Mucosa of rectum (tissue), 2 donors: Measurements from ENCODE around the gene TNIP1.

ENCODE experiments used
- H3K27ac ChIP-seq, 2 donors: one replicate each; pipeline ENCODE4 v1.7.0; 2013; ENCODE audit warnings: inconsistent platforms in 2 of 2, low read depth in 2 of 2, low read length in 2 of 2
- H3K27me3 ChIP-seq, 2 donors: one replicate each; pipeline ENCODE4 v1.7.0; 2013; ENCODE audit warnings: low read length in 2 of 2; ENCODE audit not compliant: control insufficient read depth in 2 of 2, insufficient read depth in 2 of 2
- H3K36me3 ChIP-seq, 2 donors: one replicate each; pipeline ENCODE4 v1.7.0; 2013; ENCODE audit warnings: low read length in 2 of 2; ENCODE audit not compliant: control insufficient read depth in 2 of 2, insufficient read depth in 2 of 2
- H3K4me1 ChIP-seq, 2 donors: one replicate each; pipeline ENCODE4 v1.7.0; 2013; ENCODE audit warnings: low read length in 2 of 2, mild to moderate bottlenecking in 1 of 2; ENCODE audit not compliant: control insufficient read depth in 2 of 2, insufficient read depth in 2 of 2
- H3K4me3 ChIP-seq, 2 donors: one replicate each; pipeline ENCODE4 v1.7.0; 2013; ENCODE audit warnings: low read length in 2 of 2
- H3K9ac ChIP-seq, 2 donors: one replicate each; pipeline ENCODE4 v1.7.0; 2013; ENCODE audit warnings: low read length in 2 of 2, low read depth in 1 of 2, mild to moderate bottlenecking in 1 of 2
- H3K9me3 ChIP-seq, 2 donors: one replicate each; pipeline ENCODE4 v1.7.0; 2013; ENCODE audit warnings: low read length in 2 of 2; ENCODE audit not compliant: control insufficient read depth in 2 of 2
- donor health status: healthy.
- donor health status: Normal muscosa, but diverticular disease.

Gene TNIP1

DNA sequence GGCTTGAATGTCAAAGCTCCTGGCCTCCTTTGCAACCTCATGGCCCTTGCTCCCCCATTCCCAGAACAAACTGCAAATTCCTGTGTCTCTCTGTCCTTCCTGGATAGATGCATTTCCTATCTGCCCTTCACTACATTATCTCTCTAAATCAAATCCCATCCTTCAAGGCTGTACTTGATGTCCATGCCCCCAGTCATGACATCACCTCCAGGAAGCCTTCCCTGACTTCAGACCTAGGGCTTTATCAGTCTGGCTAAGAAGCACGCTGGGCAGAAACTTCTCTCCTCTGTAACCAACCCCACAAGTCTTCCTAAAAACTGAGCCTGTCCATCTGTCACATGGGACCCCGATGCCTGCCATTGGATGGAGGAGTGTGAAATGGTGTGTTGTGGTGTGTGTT is 25.7 kb upstream of the TNIP1 start:
- Histone ChIP-seq H3K27ac (peak overlapping the region; percentile 75 to 85), H3K9ac (peak overlapping the region; percentile 28 to 58), H3K4me1 (peaks cover 42 to 59% of the 10 kb centered on the region in 2 donors), H3K9me3 (no peaks in the 10 kb centered on the region), H3K4me3 (peak overlapping the region in 1 of 2 donors; percentile 14), H3K36me3 (peaks cover 8 to 55% of the 10 kb centered on the region in 2 donors), H3K27me3 (no peaks in the 10 kb centered on the region)

GRCh38 chr5:151106043-151106442 is 25.2 kb upstream of the TNIP1 start:
- peaks cover 46 to 60% of the 10 kb centered on the region in 2 donors for H3K4me1 ChIP-seq
- H3K27me3 ChIP-seq: no peaks in the 10 kb centered on the region
- no peaks in the 10 kb centered on the region for H3K9me3 ChIP-seq
- peaks cover 8 to 57% of the 10 kb centered on the region in 2 donors for H3K36me3 ChIP-seq
- no peak overlapping the region for H3K9ac ChIP-seq
- peak overlapping the region in 1 of 2 donors; percentile 14 for H3K4me3 ChIP-seq
- peak overlapping the region; percentile 75 to 85 for H3K27ac ChIP-seq

- H3K27ac ChIP-seq: peak overlapping the region; percentile 25 to 85
- no peaks in the 10 kb centered on the region for H3K9me3 ChIP-seq
- peaks cover 8 to 53% of the 10 kb centered on the region in 2 donors for H3K36me3 ChIP-seq
- no peak overlapping the region for H3K4me3 ChIP-seq
- H3K9ac ChIP-seq: no peak overlapping the region
- H3K4me1 ChIP-seq: peaks cover 48 to 60% of the 10 kb centered on the region in 2 donors
- H3K27me3 ChIP-seq: no peaks in the 10 kb centered on the region
These were observed 24.7 kb upstream of the TNIP1 start for GRCh38 chr5:151105561-151105960.

DNA sequence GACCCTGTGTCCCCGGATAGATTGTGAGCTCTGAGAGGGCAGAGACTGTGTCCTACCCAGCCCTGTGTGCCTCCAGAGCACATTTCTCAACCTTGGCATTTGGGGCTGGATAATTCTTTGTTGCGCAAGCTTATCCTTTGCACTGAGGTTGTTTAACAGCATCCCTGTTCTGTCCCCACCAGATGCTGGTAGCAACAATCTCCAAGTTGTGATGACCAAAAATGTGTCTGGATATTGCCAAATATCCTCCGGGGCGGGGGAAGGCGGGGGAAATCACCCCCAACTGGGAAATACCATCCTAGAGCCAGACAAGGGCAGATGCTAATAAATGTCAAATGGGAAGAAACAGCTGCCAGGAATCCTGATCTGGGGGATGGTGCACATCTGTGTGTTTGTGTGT is 24.0 kb upstream of the TNIP1 start:
- Histone ChIP-seq H3K36me3 (peaks cover 8 to 47% of the 10 kb centered on the region in 2 donors), H3K9ac (no peak overlapping the region), H3K4me1 (peaks cover 51 to 63% of the 10 kb centered on the region in 2 donors), H3K27ac (peak overlapping the region; percentile 24 to 44), H3K27me3 (no peaks in the 10 kb centered on the region), H3K4me3 (no peak overlapping the region), H3K9me3 (no peaks in the 10 kb centered on the region)

- Histone ChIP-seq H3K36me3 (peaks cover 0 to 32% of the 10 kb centered on the region in 2 donors), H3K27me3 (no peaks in the 10 kb centered on the region), H3K9ac (no peak overlapping the region), H3K9me3 (no peaks in the 10 kb centered on the region), H3K27ac (peak overlapping the region in 1 of 2 donors; percentile 82), H3K4me1 (peaks cover 49 to 58% of the 10 kb centered on the region in 2 donors), H3K4me3 (no peak overlapping the region)
These were observed 20.9 kb upstream of the TNIP1 start for GRCh38 chr5:151101746-151102145.

DNA sequence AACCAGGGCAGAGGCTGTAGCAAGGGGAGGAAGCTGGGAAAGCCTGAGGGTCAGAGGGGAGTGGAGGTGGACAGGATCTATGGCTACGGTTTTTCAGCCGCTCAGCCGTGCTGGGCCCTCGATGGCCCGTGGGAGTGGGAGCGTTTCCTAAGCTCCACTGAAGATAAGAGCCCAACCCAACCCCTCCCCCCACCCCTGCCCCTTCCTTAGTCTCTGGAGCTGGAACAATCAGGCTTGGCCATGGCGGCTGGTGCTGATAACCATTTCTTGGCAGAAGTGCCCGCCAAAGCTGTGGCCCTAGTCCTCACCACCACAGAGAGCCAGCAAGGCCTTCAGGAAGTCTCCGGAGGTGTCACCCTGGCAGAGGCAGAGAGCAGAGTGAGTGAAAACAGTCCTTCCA is 20.3 kb upstream of the TNIP1 start:
- peaks cover 50 to 58% of the 10 kb centered on the region in 2 donors for H3K4me1 ChIP-seq
- H3K9ac ChIP-seq: peak overlapping the region in 1 of 2 donors; percentile 44
- peaks cover 0 to 26% of the 10 kb centered on the region in 2 donors for H3K36me3 ChIP-seq
- no peaks in the 10 kb centered on the region for H3K9me3 ChIP-seq
- no peaks in the 10 kb centered on the region for H3K27me3 ChIP-seq
- H3K4me3 ChIP-seq: no peak overlapping the region
- H3K27ac ChIP-seq: peak overlapping the region; percentile 81 to 82

DNA sequence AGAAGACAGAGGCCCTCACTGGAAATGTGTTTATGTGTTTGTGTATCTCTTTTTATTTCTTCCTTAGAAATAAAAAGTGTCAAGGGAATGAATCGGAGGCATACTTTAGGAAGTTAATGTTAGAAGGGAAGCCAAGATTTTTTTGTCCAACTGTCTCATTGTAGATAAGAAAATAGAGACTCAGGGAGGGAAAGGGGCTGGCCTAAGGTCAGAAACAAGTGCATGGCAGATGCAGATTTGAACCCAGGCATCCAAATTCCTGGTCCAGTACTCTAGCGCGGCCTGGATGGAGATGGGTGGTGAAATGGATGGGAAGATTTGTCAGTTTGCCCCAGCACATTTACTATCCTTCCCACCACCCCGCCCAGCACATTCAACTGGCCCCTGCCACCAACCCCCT is 19.8 kb upstream of the TNIP1 start:
- H3K4me1 ChIP-seq: peaks cover 51 to 58% of the 10 kb centered on the region in 2 donors
- peak overlapping the region; percentile 38 to 44 for H3K9ac ChIP-seq
- H3K27me3 ChIP-seq: no peaks in the 10 kb centered on the region
- H3K9me3 ChIP-seq: no peaks in the 10 kb centered on the region
- peak overlapping the region; percentile 81 to 82 for H3K27ac ChIP-seq
- H3K36me3 ChIP-seq: peaks cover 0 to 24% of the 10 kb centered on the region in 2 donors
- no peak overlapping the region for H3K4me3 ChIP-seq

- H3K4me3 ChIP-seq: no peak overlapping the region
- no peaks in the 10 kb centered on the region for H3K9me3 ChIP-seq
- H3K36me3 ChIP-seq: peaks cover 0 to 13% of the 10 kb centered on the region in 2 donors
- no peak overlapping the region for H3K9ac ChIP-seq
- no peaks in the 10 kb centered on the region for H3K27me3 ChIP-seq
- peaks cover 66 to 70% of the 10 kb centered on the region in 2 donors for H3K4me1 ChIP-seq
- H3K27ac ChIP-seq: peak overlapping the region; percentile 81 to 82
These were observed 17.9 kb upstream of the TNIP1 start for GRCh38 chr5:151098768-151099121.

- H3K4me3 ChIP-seq: no peak overlapping the region
- H3K27me3 ChIP-seq: no peaks in the 10 kb centered on the region
- no peaks in the 10 kb centered on the region for H3K9me3 ChIP-seq
- H3K27ac ChIP-seq: peak overlapping the region in 1 of 2 donors; percentile 82
- H3K9ac ChIP-seq: no peak overlapping the region
- peaks cover 0 to 9% of the 10 kb centered on the region in 2 donors for H3K36me3 ChIP-seq
- H3K4me1 ChIP-seq: peaks cover 73 to 77% of the 10 kb centered on the region in 2 donors
These were observed 17.3 kb upstream of the TNIP1 start for GRCh38 chr5:151097820-151098767.

GRCh38 chr5:151097061-151097460 is 16.2 kb upstream of the TNIP1 start:
- Histone ChIP-seq H3K4me3 (no peak overlapping the region), H3K36me3 (peaks cover 0 to 9% of the 10 kb centered on the region in 2 donors), H3K9ac (peak overlapping the region in 1 of 2 donors; percentile 24), H3K27me3 (no peaks in the 10 kb centered on the region), H3K27ac (peak overlapping the region; percentile 93 to 94), H3K4me1 (peaks cover 78 to 81% of the 10 kb centered on the region in 2 donors), H3K9me3 (no peaks in the 10 kb centered on the region)
